H1 (cell line): ENCODE results near the gene CAPN1. TPM values are rescaled to one million over a fixed set of nuclear protein-coding genes. Genes with fewer than 3 reads are reported as not detected.

Source experiments
- CTCF ChIA-PET: fragments of 300-600 bp; sonication (Branson Sonifier 250); formaldehyde crosslinking; loops from one replicate; lab custom pipeline; 2021; ENCODE audit not compliant: partially characterized antibody; lab: Charles Lee
- POLR2A ChIA-PET: fragments of 300-600 bp; sonication (Branson Sonifier 250); formaldehyde crosslinking; loops from one replicate; lab custom pipeline; 2021; ENCODE audit warnings: inconsistent platforms; ENCODE audit not compliant: partially characterized antibody; lab: Charles Lee
- DNase-seq, 2 experiments: peaks; one replicate each; pipeline versions ENCODE4 v3.0.0 to v3.0.0-alpha.2; 2010 to 2022; ENCODE audit warnings: low spot score in 2 of 2, low read depth in 1 of 2, mixed read lengths in 1 of 2
- FAIRE-seq: peaks from 2 replicates; lab custom pipeline; 2011; peaks lifted over from hg19 to GRCh38; lab: Jason Lieb, UNC
- H2AFZ ChIP-seq: 2 replicates; pipeline ENCODE4 v1.8.1; 2012; ENCODE audit warnings: low read length, inconsistent platforms
- H2AK5ac ChIP-seq: 2 replicates; pipeline ENCODE4 v1.6.1; 2013; ENCODE audit warnings: low read depth, low read length
- H2BK120ac ChIP-seq: replicated peaks from 2 replicates; pipeline ENCODE3; 2013; ENCODE audit warnings: low read depth, low read length, inconsistent platforms
- H2BK12ac ChIP-seq: 2 replicates; pipeline ENCODE4 v1.6.1; 2013; ENCODE audit warnings: low read depth, low read length
- H2BK15ac ChIP-seq: 2 replicates; pipeline ENCODE4 v1.6.1; 2013; ENCODE audit warnings: low read length
- H2BK20ac ChIP-seq: 2 replicates; pipeline ENCODE4 v1.6.1; 2013; ENCODE audit warnings: low read length
- H2BK5ac ChIP-seq: 2 replicates; pipeline ENCODE4 v1.6.1; 2013; ENCODE audit warnings: low read depth, low read length
- H3K14ac ChIP-seq: 2 replicates; pipeline ENCODE4 v1.6.1; 2013; ENCODE audit warnings: inconsistent platforms; ENCODE audit not compliant: insufficient read length
- H3K18ac ChIP-seq: 2 replicates; pipeline ENCODE4 v1.6.1; 2013; ENCODE audit warnings: low read length; ENCODE audit errors: extremely low read depth
- H3K23ac ChIP-seq: 2 replicates; pipeline ENCODE4 v1.6.1; 2013; ENCODE audit warnings: inconsistent platforms; ENCODE audit not compliant: insufficient read length
- H3K23me2 ChIP-seq: 2 replicates; pipeline ENCODE4 v1.6.1; 2013; ENCODE audit warnings: low read depth, low read length
- H3K27ac ChIP-seq: 2 replicates; pipeline ENCODE4 v1.6.1; 2011; ENCODE audit warnings: low read depth, low read length, inconsistent platforms
- H3K27me3 ChIP-seq, 4 experiments: replicated peaks in 1 of 4; 1 replicate in 1 of 4; 2 replicates in 3 of 4; pipeline versions ENCODE4 v1.6.1 to v1.8.1; 2011 to 2013; ENCODE audit warnings: low read length in 3 of 4, mild to moderate bottlenecking in 3 of 4, inconsistent platforms in 2 of 4, mixed read lengths in 2 of 4, moderate library complexity in 1 of 4; ENCODE audit not compliant: control insufficient read depth in 3 of 4, insufficient read depth in 3 of 4; ENCODE audit errors: extremely low read depth in 1 of 4
- H3K36me3 ChIP-seq, 4 experiments: 2 replicates each; pipeline versions ENCODE4 v1.6.1 to v1.8.1; 2011 to 2013; ENCODE audit warnings: mild to moderate bottlenecking in 4 of 4, low read length in 3 of 4, moderate library complexity in 2 of 4, control low read depth in 1 of 4, inconsistent platforms in 1 of 4; ENCODE audit not compliant: insufficient read depth in 4 of 4, control insufficient read depth in 2 of 4
- H3K4ac ChIP-seq: replicated peaks from 2 replicates; pipeline ENCODE3; 2013; ENCODE audit warnings: low read length, low read depth, mixed read lengths, inconsistent platforms; ENCODE audit not compliant: insufficient read length
- H3K4me1 ChIP-seq, 4 experiments: replicated peaks in 1 of 4; 1 replicate in 1 of 4; 2 replicates in 3 of 4; pipeline versions ENCODE4 v1.6.1 to v1.8.1; 2011 to 2013; ENCODE audit warnings: low read length in 3 of 4, inconsistent platforms in 2 of 4, mixed read lengths in 1 of 4; ENCODE audit not compliant: insufficient read depth in 4 of 4, control insufficient read depth in 3 of 4
- H3K4me2 ChIP-seq, 2 experiments: 2 replicates each; pipeline versions ENCODE4 v1.6.1 to v1.8.1; 2011 to 2013; ENCODE audit warnings: low read depth in 2 of 2, low read length in 2 of 2, control low read depth in 1 of 2, inconsistent platforms in 1 of 2, mild to moderate bottlenecking in 1 of 2; ENCODE audit not compliant: insufficient read depth in 1 of 2
- H3K4me3 ChIP-seq, 4 experiments: fragments of 200-600, 300-600 bp in 1 of 4; sonication (generic), shearing (Covaris generic), sonication (Bioruptor Twin) in 1 of 4; 2 replicates each; pipeline versions ENCODE4 v1.5.1 to v1.8.1; 2011 to 2016; ENCODE audit warnings: low read length in 4 of 4, low read depth in 3 of 4, control low read depth in 2 of 4, inconsistent platforms in 2 of 4, mild to moderate bottlenecking in 2 of 4, mixed read lengths in 1 of 4, moderate library complexity in 1 of 4; ENCODE audit not compliant: insufficient read depth in 2 of 4; ENCODE audit errors: extremely low read depth in 1 of 4
- H3K56ac ChIP-seq: replicated peaks from 2 replicates; pipeline ENCODE3; 2013; ENCODE audit warnings: low read depth, mild to moderate bottlenecking, mixed read lengths, low read length, inconsistent platforms; ENCODE audit not compliant: insufficient read length
- H3K79me1 ChIP-seq: 2 replicates; pipeline ENCODE4 v1.6.1; 2013; ENCODE audit warnings: low read depth, low read length, control low read depth
- H3K79me2 ChIP-seq, 2 experiments: 2 replicates each; pipeline versions ENCODE4 v1.6.1 to v1.8.1; 2012 to 2013; ENCODE audit warnings: low read length in 2 of 2, mild to moderate bottlenecking in 2 of 2, inconsistent platforms in 1 of 2; ENCODE audit not compliant: insufficient read depth in 2 of 2, control insufficient read depth in 1 of 2
- H3K9ac ChIP-seq, 4 experiments: replicated peaks in 1 of 4; 1 replicate in 1 of 4; 2 replicates in 3 of 4; pipeline versions ENCODE4 v1.6.1 to v1.8.1; 2011 to 2013; ENCODE audit warnings: low read depth in 3 of 4, low read length in 3 of 4, control low read depth in 2 of 4, mild to moderate bottlenecking in 2 of 4, moderate library complexity in 2 of 4, inconsistent platforms in 1 of 4; ENCODE audit errors: extremely low read depth in 1 of 4
- H3K9me3 ChIP-seq, 2 experiments: 2 replicates each; pipeline versions ENCODE4 v1.6.1 to v1.8.1; 2012 to 2013; ENCODE audit warnings: mild to moderate bottlenecking in 2 of 2, moderate library complexity in 2 of 2, control low read depth in 1 of 2, inconsistent platforms in 1 of 2, low read depth in 1 of 2, low read length in 1 of 2, mixed read lengths in 1 of 2; ENCODE audit not compliant: insufficient read depth in 2 of 2
- H4K20me1 ChIP-seq, 2 experiments: replicated peaks in 1 of 2; 2 replicates each; pipeline versions ENCODE3 to v1.8.1; 2011 to 2013; ENCODE audit warnings: inconsistent platforms in 2 of 2, low read length in 2 of 2, mild to moderate bottlenecking in 1 of 2; ENCODE audit not compliant: insufficient read depth in 2 of 2, control insufficient read depth in 1 of 2
- H4K5ac ChIP-seq: 2 replicates; pipeline ENCODE4 v1.6.1; 2013; ENCODE audit warnings: low read length, low read depth, mixed read lengths, inconsistent platforms; ENCODE audit not compliant: insufficient read length
- H4K8ac ChIP-seq: 2 replicates; pipeline ENCODE4 v1.8.0; 2013; ENCODE audit warnings: mild to moderate bottlenecking, moderate library complexity, low read length, inconsistent platforms; ENCODE audit not compliant: insufficient read depth; ENCODE audit errors: extremely low read depth
- H4K91ac ChIP-seq: replicated peaks from 2 replicates; pipeline ENCODE3; 2013; ENCODE audit warnings: low read length, mixed read lengths, inconsistent platforms; ENCODE audit not compliant: insufficient read length
- CBX5 ChIP-seq: fragments of 300-800, 300-1000 bp; sonication (generic); IDR thresholded peaks from 2 replicates; pipeline ENCODE4 v1.7.1; 2016; ENCODE audit warnings: antibody characterized with exemption, low read length, low read depth
- CREB1 ChIP-seq: IDR thresholded peaks from 2 replicates; pipeline ENCODE4 v1.6.1; 2012; ENCODE audit warnings: inconsistent platforms
- GABPA ChIP-seq: IDR thresholded peaks from 2 replicates; pipeline ENCODE4 v1.6.1; 2011; ENCODE audit warnings: mild to moderate bottlenecking, low read length, moderate library complexity, borderline replicate concordance; ENCODE audit not compliant: insufficient read depth
- POLR2AphosphoS5 ChIP-seq: IDR thresholded peaks from 2 replicates; pipeline ENCODE4 v1.6.1; 2011; ENCODE audit warnings: low read depth, low read length
- SAP30 ChIP-seq: fragments of 300-600 bp; sonication (generic); IDR thresholded peaks from 2 replicates; pipeline ENCODE4 v1.7.1; 2012; ENCODE audit warnings: low read length, moderate library complexity, mild to moderate bottlenecking, inconsistent platforms; ENCODE audit not compliant: insufficient read depth, insufficient replicate concordance
- TAF7 ChIP-seq: optimal IDR thresholded peaks from 2 replicates; pipeline ENCODE3; 2011; ENCODE audit warnings: low read depth, mild to moderate bottlenecking, inconsistent platforms, low read length, moderate library complexity, borderline replicate concordance
- YY1 ChIP-seq: IDR thresholded peaks from 2 replicates; pipeline ENCODE4 v1.6.1; 2011; ENCODE audit warnings: low read depth, mild to moderate bottlenecking, low read length
- WGBS, 2 experiments: shearing (Covaris generic) in 1 of 2; methylation state at CpG; one replicate each; pipeline versions ENCODE4 v1.1.6 to v1.1.7; 2013 to 2015; ENCODE audit warnings: low lambda C conversion rate in 2 of 2, mixed read lengths in 2 of 2, inconsistent platforms in 1 of 2, low coverage in 1 of 2, missing lambda C conversion rate in 1 of 2; ENCODE audit not compliant: insufficient replicate concordance in 2 of 2, insufficient coverage in 1 of 2, insufficient read length in 1 of 2; ENCODE audit errors: extremely low coverage in 1 of 2, missing lambda C conversion rate in 1 of 2; 5-methylcytosine and 5-hydroxymethylcytosine counted together
- polyA plus RNA-seq, 7 experiments: library from polyadenylated mRNA; depleted of rRNA in 3 of 7; stranded (reverse) in 5 of 7; unstranded in 2 of 7; fragments of >200 nt in 5 of 7; fragments of 200-250 nt in 2 of 7; gene quantifications; 1 replicate in 5 of 7; 2 replicates in 1 of 7; 4 replicates in 1 of 7; pipeline versions ENCODE4 v1.2.1 to v1.2.3, GENCODE V29; 2011 to 2013; ENCODE audit warnings: missing spikeins in 2 of 7, mixed read lengths in 2 of 7
- total RNA-seq: library from RNA; stranded (reverse); fragmentation: NEBNext Ultra II Directional; extraction: Animal tissue kit (Norgen Biotek cat#: 25700); gene quantifications from 2 replicates; pipeline ENCODE4 v1.2.1, GENCODE V29; 2021

The CAPN1 gene
- total and polyA plus RNA-seq, 2 of the 8 experiments (the other 6 are each of a cell fraction or from before 2014, with no cell fraction given) = 194 to 233 TPM

DNA sequence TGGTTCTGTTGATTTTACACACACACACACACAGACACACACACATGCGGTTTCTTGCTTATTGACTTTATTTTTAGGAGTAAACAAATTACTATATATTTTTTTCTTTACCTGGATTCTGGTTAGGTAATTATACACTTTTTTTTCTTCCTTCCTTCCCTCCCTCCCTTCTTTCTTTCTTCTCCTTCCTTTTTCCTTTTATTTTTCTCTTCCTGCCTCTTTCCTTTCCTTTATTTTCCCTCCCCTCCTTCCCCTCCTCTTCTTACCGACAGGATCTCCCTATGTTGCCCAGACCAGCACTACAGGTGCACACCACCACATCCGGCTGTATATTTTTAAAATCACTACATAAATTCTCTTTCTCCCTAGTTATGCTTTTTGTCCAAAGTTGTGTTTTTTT lies 14.8 kb upstream of the CAPN1 start:
- Histone ChIP-seq H3K27ac (no peak overlapping the region), H2BK20ac (no peak overlapping the region), H3K27me3 (no peaks in the 10 kb centered on the region), H2AFZ (no peak overlapping the region), H4K8ac (no peak overlapping the region), H3K4me2 (no peak overlapping the region), H3K18ac (no peak overlapping the region), H3K14ac (no peak overlapping the region), H3K4me1 (peaks cover 0 to 6% (median 1%) of the 10 kb centered on the region in 4 experiments; a peak in 2 of 7 replicates), H2AK5ac (no peak overlapping the region), H3K9me3 (no peaks in the 10 kb centered on the region), H4K91ac (no peak overlapping the region), H2BK5ac (no peak overlapping the region), H3K4me3 (no peak overlapping the region), H2BK120ac (no peak overlapping the region), H2BK12ac (no peak overlapping the region), H4K5ac (no peak overlapping the region), H3K79me2 (no peaks in the 10 kb centered on the region), H3K56ac (no peak overlapping the region), H3K23ac (no peak overlapping the region), H3K9ac (no peak overlapping the region), H3K79me1 (no peaks in the 10 kb centered on the region), H3K36me3 (no peaks in the 10 kb centered on the region), H2BK15ac (no peak overlapping the region), H4K20me1 (no peaks in the 10 kb centered on the region), H3K23me2 (no peaks in the 10 kb centered on the region; the same call in 1 of the 2 replicates), H3K4ac (no peak overlapping the region)
- FAIRE-seq = no peak
- ChIA-PET POLR2A (interaction anchor here (1.2 to 2.6 kb wide), 2 partner anchors 45 to 46 kb away, joined by 4 to 7 read pairs; partner anchors contain the start of genes FAU and MRPL49), CTCF (interaction anchor here (1.2 kb wide), 1 partner anchor 56 kb away, joined by 3 read pairs; no protein-coding TSS in a partner anchor)
- no peak for DNase-seq
- 90% methylated on average over 3 of the region's 3 CpGs; no CpG with 5 or more reads in 1 of the 2 experiments for WGBS, 2 experiments
- TF ChIP-seq TAF7 (no peak), YY1 (no peak), GABPA (no peak), CBX5 (no peak), CREB1 (no peak), SAP30 (no peak), POLR2AphosphoS5 (no peak)
